Panc1 (cell line): ENCODE results near the gene SELL. TPM values are rescaled to one million over a fixed set of nuclear protein-coding genes. Genes with fewer than 3 reads are reported as not detected.

ENCODE experiments used
- ATAC-seq: fragments of 200-7000 bp; cut with Tn5 transposase; 2 replicates; pipeline ENCODE4 v1.9.1; 2020; ENCODE audit warnings: mild to moderate bottlenecking, moderate library complexity
- BruUV-seq: library from RNA; stranded (reverse); fragments of 400-500 nt; replicated peaks from 2 replicates; lab custom pipeline; 2021; lab: Mats Ljungman, UMichigan
- CTCF ChIA-PET: fragments of 300-600 bp; sonication (Branson Sonifier 250); formaldehyde crosslinking; loops from one replicate; lab custom pipeline; 2022; ENCODE audit warnings: antibody characterized with exemption; lab: Charles Lee
- POLR2A ChIA-PET: fragments of 300-600 bp; sonication (Branson Sonifier 250); formaldehyde crosslinking; loops from one replicate; lab custom pipeline; 2022; ENCODE audit warnings: antibody characterized with exemption; lab: Charles Lee
- DNase-seq: peaks from one replicate; pipeline ENCODE4 v3.0.0-alpha.2; 2010; ENCODE audit warnings: low read depth, low spot score
- H3K27ac ChIP-seq: 2 replicates; pipeline ENCODE4 v1.5.1; 2011; ENCODE audit warnings: mild to moderate bottlenecking, low read length, inconsistent platforms
- H3K27me3 ChIP-seq: fragments of 200-500 bp; sonication (Bioruptor generic); 2 replicates; pipeline ENCODE4 v1.6.0; 2014; ENCODE audit warnings: low read length, inconsistent platforms; ENCODE audit not compliant: control insufficient read depth, insufficient read depth
- H3K36me3 ChIP-seq: fragments of 200-500 bp; sonication (Bioruptor generic); 2 replicates; pipeline ENCODE4 v1.5.1; 2014; ENCODE audit warnings: inconsistent platforms, mild to moderate bottlenecking, low read length, moderate library complexity; ENCODE audit not compliant: control insufficient read depth, insufficient read depth
- H3K4me1 ChIP-seq: 2 replicates; pipeline ENCODE4 v1.5.1; 2011; ENCODE audit warnings: inconsistent platforms, mild to moderate bottlenecking, low read length, moderate library complexity; ENCODE audit not compliant: control insufficient read depth, insufficient read depth
- H3K4me3 ChIP-seq, 2 experiments: 2 replicates each; pipeline ENCODE4 v1.5.1; 2011 to 2012; ENCODE audit warnings: low read depth in 2 of 2, low read length in 2 of 2, mild to moderate bottlenecking in 2 of 2, inconsistent platforms in 1 of 2, moderate library complexity in 1 of 2
- H3K9me3 ChIP-seq: fragments of 200-500 bp; sonication (Bioruptor generic); 2 replicates; pipeline ENCODE4 v1.5.1; 2014; ENCODE audit warnings: low read depth, mild to moderate bottlenecking, inconsistent platforms, low read length, moderate library complexity; ENCODE audit not compliant: control insufficient read depth, insufficient read depth
- CTCF ChIP-seq: fragments of 450-650 bp; IDR thresholded peaks from 2 replicates; pipeline ENCODE4 v1.5.1; 2017; ENCODE audit warnings: mild to moderate bottlenecking
- POLR2AphosphoS5 ChIP-seq: IDR thresholded peaks from 2 replicates; pipeline ENCODE4 v1.6.1; 2012; ENCODE audit warnings: mild to moderate bottlenecking, low read depth, low read length, moderate library complexity
- REST ChIP-seq, 2 experiments: IDR thresholded peaks; 2 replicates each; pipeline ENCODE4 v1.6.1; 2011 to 2012; ENCODE audit warnings: low read depth in 2 of 2, control low read depth in 1 of 2, low read length in 1 of 2, mild to moderate bottlenecking in 1 of 2, moderate library complexity in 1 of 2; ENCODE audit not compliant: insufficient read depth in 1 of 2
- SIN3A ChIP-seq: IDR thresholded peaks from 2 replicates; pipeline ENCODE4 v1.6.1; 2012; ENCODE audit warnings: low read depth, mild to moderate bottlenecking, low read length, moderate library complexity, borderline replicate concordance; ENCODE audit not compliant: insufficient read depth
- TCF7L2 ChIP-seq: IDR thresholded peaks from 2 replicates; pipeline ENCODE4 v1.6.1; 2011; ENCODE audit warnings: mild to moderate bottlenecking, low read depth, low read length, inconsistent platforms
- in situ Hi-C: cut with HindIII; loops from 2 replicates; pipeline ENCODE4 v1.10.0; 2016; ENCODE audit warnings: low sequenced_read_pairs, low pct_unique_long_range_greater_than_20kb
- intact Hi-C: fragments of 100-400 bp; cut with micrococcal nuclease; formaldehyde crosslinking; loops from one replicate; pipeline ENCODE4 v1.10.0; 2022; ENCODE audit not compliant: unreplicated experiment
- total RNA-seq: library from RNA; stranded (reverse); gene quantifications from one replicate; pipeline ENCODE4 v1.2.1, GENCODE V29; 2021; ENCODE audit not compliant: unreplicated experiment

Gene SELL
- total RNA-seq, 1 experiment from 2014 or later = 0.31 TPM

- Histone ChIP-seq H3K27me3 (peaks cover 6% of the 10 kb centered on the region), H3K4me1 (no peaks in the 10 kb centered on the region), H3K36me3 (no peaks in the 10 kb centered on the region), H3K9me3 (no peaks in the 10 kb centered on the region), H3K4me3 (no peak overlapping the region), H3K27ac (no peak overlapping the region)
- no peak for DNase-seq
- ChIA-PET POLR2A (no interaction called here), CTCF (no interaction called here)
- in situ Hi-C loops (no loop called here), intact Hi-C loops (no loop called here)
- TF ChIP-seq TCF7L2 = no peak
- no peak for TF ChIP-seq REST (IDR thresholded peaks at IDR 0.05; ENCODE audit: insufficient read depth in 1 of 2, low read depth in 2 of 2, low read length in 1 of 2)
- TF ChIP-seq POLR2AphosphoS5 = no peak
- TF ChIP-seq CTCF = no peak
- TF ChIP-seq SIN3A = no peak
- ATAC-seq = no peak
- BruUV-seq = no TSS peak
Observed at GRCh38 chr1:169727307-169727706, 15.9 kb upstream of the SELL start.

- intact Hi-C loops (no loop called here), in situ Hi-C loops (no loop called here)
- POLR2A ChIA-PET = no interaction called here
Observed at GRCh38 chr1:169726851-169727250, 15.4 kb upstream of the SELL start.

More at GRCh38 chr1:169726851-169727250, 15.4 kb upstream of the SELL start:
- H3K4me1 ChIP-seq = no peaks in the 10 kb centered on the region
- TF ChIP-seq REST (IDR thresholded peaks at IDR 0.05; ENCODE audit: insufficient read depth in 1 of 2, low read depth in 2 of 2, low read length in 1 of 2) = no peak
- TF ChIP-seq TCF7L2 = no peak
- no peak for TF ChIP-seq POLR2AphosphoS5
- TF ChIP-seq SIN3A = no peak
- TF ChIP-seq CTCF = no peak
- H3K36me3 ChIP-seq = no peaks in the 10 kb centered on the region
- H3K4me3 ChIP-seq = no peak overlapping the region
- no peaks in the 10 kb centered on the region for H3K9me3 ChIP-seq
- H3K27me3 ChIP-seq = peaks cover 6% of the 10 kb centered on the region
- no peak for ATAC-seq
- H3K27ac ChIP-seq = no peak overlapping the region
- no peak for DNase-seq
- CTCF ChIA-PET = no interaction called here
- BruUV-seq = no TSS peak
